ENCODE data around the gene PKN1. TPM values are rescaled to one million over a fixed set of nuclear protein-coding genes. Genes with fewer than 3 reads are reported as not detected.

Gene PKN1
- total and polyA plus RNA-seq, 9 of the 15 experiments (the other 6 are each of a cell fraction or from before 2014, with no cell fraction given) = 0.30 to 228 (median 77.5) TPM

DNA sequence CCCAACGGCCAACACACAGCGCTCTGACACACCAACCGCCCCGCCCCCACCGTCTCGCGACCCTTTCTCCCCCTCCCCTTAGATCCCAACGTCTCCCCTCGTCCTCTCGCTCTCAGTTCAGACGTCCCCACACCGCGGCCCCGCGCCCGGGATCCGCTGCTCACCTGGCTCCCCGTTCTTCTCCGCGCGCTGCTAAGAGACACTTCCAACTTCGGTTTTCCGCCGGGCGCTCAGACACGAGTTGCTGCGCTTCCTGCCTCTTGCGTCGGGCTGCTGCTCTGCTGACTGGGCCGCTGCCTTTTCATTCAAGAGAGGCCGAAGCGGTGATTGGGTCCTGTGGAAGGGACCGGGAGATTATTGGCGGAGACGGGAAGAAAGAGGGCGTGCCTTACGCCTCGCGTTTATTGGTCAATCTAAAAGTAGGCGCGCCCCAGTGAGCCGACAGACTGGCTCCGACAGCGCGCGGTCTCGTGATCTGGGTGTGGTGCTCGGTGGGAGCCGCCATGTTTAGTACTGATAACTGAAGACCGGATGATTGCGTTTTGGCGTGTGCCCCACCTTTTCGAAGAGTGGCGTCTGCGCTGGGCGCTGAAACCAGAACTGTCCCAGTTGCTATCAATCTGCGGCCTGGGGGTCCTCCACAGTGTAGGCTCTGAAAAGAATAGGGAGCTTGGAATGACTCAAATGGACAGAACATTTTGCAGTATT, 13.8 kb upstream of the PKN1 start, which contains the start of gene DDX39A:
TSS of gene DDX39A (minus strand) at position 236 of the 708 bp plus-strand sequence. CDS start 6,121 bp downstream, outside the sequence.
- intact Hi-C loops (cut with micrococcal nuclease) (no loop called here), in situ Hi-C loops (cut with MboI) (no loop called here)
- Histone ChIP-seq H3K9me1 (ENCODE audit: control insufficient read depth, insufficient read depth, low read length) (peaks cover 13% of the 10 kb centered on the region), H3K36me3 (ENCODE audit: control insufficient read depth, insufficient read depth, low read length) (peaks cover 32% of the 10 kb centered on the region), H3K4me1 (replicated peaks in 1 of 2; ENCODE audit: control insufficient read depth in 2 of 2, insufficient read depth in 2 of 2, low read length in 2 of 2) (peaks cover 25 to 30% of the 10 kb centered on the region in 2 experiments), H3K9ac (ENCODE audit: insufficient read depth in 1 of 2, low read depth in 2 of 2, low read length in 2 of 2) (peak within 1 kb of the TSS; percentile 98 to 99), H4K20me1 (replicated peaks; ENCODE audit: control insufficient read depth, insufficient read depth, low read length) (peaks cover 28% of the 10 kb centered on the region), H3K4me2 (ENCODE audit: insufficient read depth, low read length) (peak within 1 kb of the TSS; percentile 82), H3K9me3 (replicated peaks; ENCODE audit: control insufficient read depth, insufficient read depth, low read depth, low read length) (no peaks in the 10 kb centered on the region), H3K27me3 (ENCODE audit: control insufficient read depth in 2 of 2, insufficient read depth in 2 of 2, low read length in 2 of 2) (no peaks in the 10 kb centered on the region), H3K27ac (ENCODE audit: extremely low read depth, low read depth, low read length) (peak within 1 kb of the TSS; percentile 98), H2AFZ (ENCODE audit: low read depth, low read length) (peak within 1 kb of the TSS; percentile 76), H3K4me3 (peak within 1 kb of the TSS; percentile 96), H3K79me2 (ENCODE audit: control insufficient read depth, insufficient read depth, low read length) (peaks cover 49% of the 10 kb centered on the region)
- under 1% methylated on average over 46 of the region's 57 CpGs for WGBS (ENCODE audit: insufficient coverage, low coverage, missing lambda C conversion rate)
- no TSS peak for BruUV-seq (replicated peaks)
- FAIRE-seq = peak; percentile 98
- DNase-seq (ENCODE audit: extremely low read depth in 1 of 4, low spot score in 3 of 4) = peak; percentile 94 to 100 (median 96)
- ATAC-seq = peak; percentile 96
- CTCF ChIA-PET (ENCODE audit: low intra/inter-chr PET ratio) = no interaction called here
- POLR2A ChIA-PET = interaction anchor here (0.9 to 4.9 kb wide), 5 partner anchors 9 to 20 kb away, joined by 3 to 55 read pairs (median 5); no protein-coding TSS in a partner anchor
- TF ChIP-seq POLR2G (IDR thresholded peaks at IDR 0.05; ENCODE audit: low read depth, low read length) (peak; percentile 99), MTA3 (IDR thresholded peaks at IDR 0.05; ENCODE audit: borderline replicate concordance) (peak; percentile 64; the same call in 1 of the 2 replicates), CREB1 (IDR thresholded peaks at IDR 0.05) (peak; percentile 63), CREB1 (CRISPR knock-in tag; IDR thresholded peaks at IDR 0.05) (peak; percentile 72), ZNF707 (CRISPR knock-in tag; conservative IDR thresholded peaks at IDR 0.05) (0 out of 2 replicates have a peak, but pooled peaks have one; percentile 35), SRSF7 (optimal IDR thresholded peaks at IDR 0.05; ENCODE audit: low read depth, low read length) (no peak), ZNF121 (CRISPR knock-in tag; conservative IDR thresholded peaks at IDR 0.05) (no peak), LARP7 (IDR thresholded peaks at IDR 0.05) (no peak), MAZ (CRISPR knock-in tag; conservative IDR thresholded peaks at IDR 0.05 in 1 of 2, IDR thresholded peaks at IDR 0.05 in 1 of 2) (no peak; a peak in 1 of 4 replicates)
- TF ChIP-seq, protein P1, sequence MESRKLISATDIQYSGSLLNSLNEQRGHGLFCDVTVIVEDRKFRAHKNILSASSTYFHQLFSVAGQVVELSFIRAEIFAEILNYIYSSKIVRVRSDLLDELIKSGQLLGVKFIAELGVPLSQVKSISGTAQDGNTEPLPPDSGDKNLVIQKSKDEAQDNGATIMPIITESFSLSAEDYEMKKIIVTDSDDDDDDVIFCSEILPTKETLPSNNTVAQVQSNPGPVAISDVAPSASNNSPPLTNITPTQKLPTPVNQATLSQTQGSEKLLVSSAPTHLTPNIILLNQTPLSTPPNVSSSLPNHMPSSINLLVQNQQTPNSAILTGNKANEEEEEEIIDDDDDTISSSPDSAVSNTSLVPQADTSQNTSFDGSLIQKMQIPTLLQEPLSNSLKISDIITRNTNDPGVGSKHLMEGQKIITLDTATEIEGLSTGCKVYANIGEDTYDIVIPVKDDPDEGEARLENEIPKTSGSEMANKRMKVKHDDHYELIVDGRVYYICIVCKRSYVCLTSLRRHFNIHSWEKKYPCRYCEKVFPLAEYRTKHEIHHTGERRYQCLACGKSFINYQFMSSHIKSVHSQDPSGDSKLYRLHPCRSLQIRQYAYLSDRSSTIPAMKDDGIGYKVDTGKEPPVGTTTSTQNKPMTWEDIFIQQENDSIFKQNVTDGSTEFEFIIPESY (CRISPR knock-in tag; IDR thresholded peaks at IDR 0.05) = peak; percentile 13; the same call in 1 of the 2 replicates
- TF ChIP-seq, protein P2, sequence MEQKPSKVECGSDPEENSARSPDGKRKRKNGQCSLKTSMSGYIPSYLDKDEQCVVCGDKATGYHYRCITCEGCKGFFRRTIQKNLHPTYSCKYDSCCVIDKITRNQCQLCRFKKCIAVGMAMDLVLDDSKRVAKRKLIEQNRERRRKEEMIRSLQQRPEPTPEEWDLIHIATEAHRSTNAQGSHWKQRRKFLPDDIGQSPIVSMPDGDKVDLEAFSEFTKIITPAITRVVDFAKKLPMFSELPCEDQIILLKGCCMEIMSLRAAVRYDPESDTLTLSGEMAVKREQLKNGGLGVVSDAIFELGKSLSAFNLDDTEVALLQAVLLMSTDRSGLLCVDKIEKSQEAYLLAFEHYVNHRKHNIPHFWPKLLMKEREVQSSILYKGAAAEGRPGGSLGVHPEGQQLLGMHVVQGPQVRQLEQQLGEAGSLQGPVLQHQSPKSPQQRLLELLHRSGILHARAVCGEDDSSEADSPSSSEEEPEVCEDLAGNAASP (IDR thresholded peaks at IDR 0.05) = no peak
- TF ChIP-seq, protein P3, sequence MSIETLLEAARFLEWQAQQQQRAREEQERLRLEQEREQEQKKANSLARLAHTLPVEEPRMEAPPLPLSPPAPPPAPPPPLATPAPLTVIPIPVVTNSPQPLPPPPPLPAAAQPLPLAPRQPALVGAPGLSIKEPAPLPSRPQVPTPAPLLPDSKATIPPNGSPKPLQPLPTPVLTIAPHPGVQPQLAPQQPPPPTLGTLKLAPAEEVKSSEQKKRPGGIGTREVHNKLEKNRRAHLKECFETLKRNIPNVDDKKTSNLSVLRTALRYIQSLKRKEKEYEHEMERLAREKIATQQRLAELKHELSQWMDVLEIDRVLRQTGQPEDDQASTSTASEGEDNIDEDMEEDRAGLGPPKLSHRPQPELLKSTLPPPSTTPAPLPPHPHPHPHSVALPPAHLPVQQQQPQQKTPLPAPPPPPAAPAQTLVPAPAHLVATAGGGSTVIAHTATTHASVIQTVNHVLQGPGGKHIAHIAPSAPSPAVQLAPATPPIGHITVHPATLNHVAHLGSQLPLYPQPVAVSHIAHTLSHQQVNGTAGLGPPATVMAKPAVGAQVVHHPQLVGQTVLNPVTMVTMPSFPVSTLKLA (conservative IDR thresholded peaks at IDR 0.05) = peak; percentile 96 to 98
- TF ChIP-seq, protein P4, sequence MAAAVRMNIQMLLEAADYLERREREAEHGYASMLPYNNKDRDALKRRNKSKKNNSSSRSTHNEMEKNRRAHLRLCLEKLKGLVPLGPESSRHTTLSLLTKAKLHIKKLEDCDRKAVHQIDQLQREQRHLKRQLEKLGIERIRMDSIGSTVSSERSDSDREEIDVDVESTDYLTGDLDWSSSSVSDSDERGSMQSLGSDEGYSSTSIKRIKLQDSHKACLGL (CRISPR knock-in tag; IDR thresholded peaks at IDR 0.05; ENCODE audit: borderline replicate concordance, poor library complexity, severe bottlenecking) = peak; percentile 29
- TF ChIP-seq, protein P5, sequence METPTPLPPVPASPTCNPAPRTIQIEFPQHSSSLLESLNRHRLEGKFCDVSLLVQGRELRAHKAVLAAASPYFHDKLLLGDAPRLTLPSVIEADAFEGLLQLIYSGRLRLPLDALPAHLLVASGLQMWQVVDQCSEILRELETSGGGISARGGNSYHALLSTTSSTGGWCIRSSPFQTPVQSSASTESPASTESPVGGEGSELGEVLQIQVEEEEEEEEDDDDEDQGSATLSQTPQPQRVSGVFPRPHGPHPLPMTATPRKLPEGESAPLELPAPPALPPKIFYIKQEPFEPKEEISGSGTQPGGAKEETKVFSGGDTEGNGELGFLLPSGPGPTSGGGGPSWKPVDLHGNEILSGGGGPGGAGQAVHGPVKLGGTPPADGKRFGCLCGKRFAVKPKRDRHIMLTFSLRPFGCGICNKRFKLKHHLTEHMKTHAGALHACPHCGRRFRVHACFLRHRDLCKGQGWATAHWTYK (CRISPR knock-in tag; IDR thresholded peaks at IDR 0.05) = no peak
